AG04449 (cell line): Measurements from ENCODE around the gene LANCL1.

ENCODE experiments used
- CTCF ChIA-PET: fragments of 350-600 bp; formaldehyde crosslinking; extraction: SDS; loops from one replicate; lab custom pipeline; 2021; ENCODE audit warnings: antibody characterized with exemption; lab: Yijun Ruan, JAX
- POLR2A ChIA-PET: fragments of 400-600, 350-600 bp; formaldehyde crosslinking; extraction: SDS; loops from one replicate; lab custom pipeline; 2020; ENCODE audit warnings: antibody characterized with exemption, inconsistent platforms; lab: Yijun Ruan, JAX
- DNase-seq: peaks from one replicate; pipeline ENCODE4 v3.0.0-alpha.2; 2010; ENCODE audit warnings: low read depth, low spot score
- H3K4me3 ChIP-seq: 2 replicates; pipeline ENCODE4 v1.5.1; 2011; ENCODE audit warnings: low read depth, mild to moderate bottlenecking, control low read depth, low read length
- CTCF ChIP-seq: IDR thresholded peaks from one replicate; pipeline ENCODE4 v1.5.1; 2011; ENCODE audit warnings: mild to moderate bottlenecking, moderate library complexity, low read length, control low read depth, inconsistent platforms; ENCODE audit not compliant: insufficient read depth; ENCODE audit errors: missing control alignments

LANCL1 gene

GRCh38 chr2:210474776-210475175 lies 1.8 kb downstream of the LANCL1 start:
- TF ChIP-seq CTCF: no peak
- no peak overlapping the region for H3K4me3 ChIP-seq
- ChIA-PET CTCF (interaction anchor here (0.9 to 1.5 kb wide), 2 partner anchors 22 to 29 kb away, joined by 3 read pairs; no protein-coding TSS in a partner anchor), POLR2A (no interaction called here)
- DNase-seq: no peak

- no peak for TF ChIP-seq CTCF
- ChIA-PET POLR2A (no interaction called here), CTCF (interaction anchor here (4.1 kb wide), 1 partner anchor 16 kb away, joined by 23 read pairs; no protein-coding TSS in a partner anchor)
- no peak for DNase-seq
- H3K4me3 ChIP-seq: no peak overlapping the region
These were observed 15.2 kb downstream of the LANCL1 start for GRCh38 chr2:210461401-210461800.

GRCh38 chr2:210460322-210461227 lies 16.0 kb downstream of the LANCL1 start:
- H3K4me3 ChIP-seq: no peak overlapping the region
- ChIA-PET CTCF (interaction anchor here (4.1 kb wide), 1 partner anchor 15 kb away, joined by 23 read pairs; no protein-coding TSS in a partner anchor), POLR2A (no interaction called here)
- TF ChIP-seq CTCF: no peak
- DNase-seq: no peak

GRCh38 chr2:210459880-210460279 lies 16.7 kb downstream of the LANCL1 start:
- no peak for TF ChIP-seq CTCF
- no peak overlapping the region for H3K4me3 ChIP-seq
- POLR2A ChIA-PET: no interaction called here
- DNase-seq: no peak
- CTCF ChIA-PET: interaction anchor here (4.1 kb wide), 1 partner anchor 15 kb away, joined by 23 read pairs; no protein-coding TSS in a partner anchor

GRCh38 chr2:210459407-210459806 lies 17.2 kb downstream of the LANCL1 start:
- ChIA-PET CTCF (interaction anchor here (4.1 kb wide), 1 partner anchor 14 kb away, joined by 23 read pairs; no protein-coding TSS in a partner anchor), POLR2A (no interaction called here)
- H3K4me3 ChIP-seq: no peak overlapping the region
- DNase-seq: no peak
- TF ChIP-seq CTCF: no peak

- no peak overlapping the region for H3K4me3 ChIP-seq
- TF ChIP-seq CTCF: no peak
- POLR2A ChIA-PET: no interaction called here
- CTCF ChIA-PET: no interaction called here
- DNase-seq: no peak
These were observed 18.2 kb downstream of the LANCL1 start for GRCh38 chr2:210458395-210458794.
